GM18951 (cell line): ENCODE results near the gene ANKLE2.

ENCODE experiments used
- POLR2A ChIP-seq: IDR thresholded peaks from 4 replicates; pipeline ENCODE4 v1.6.1; 2011; ENCODE audit warnings: mild to moderate bottlenecking; ENCODE audit not compliant: insufficient read length, insufficient read depth; ENCODE audit errors: extremely low read depth
- in situ Hi-C: fragments of 300-500 bp; cut with MboI; formaldehyde crosslinking; loops from one replicate; pipeline ENCODE4 v1.12.0; 2022; ENCODE audit warnings: low sequenced_read_pairs, mixed read lengths, inconsistent platforms; ENCODE audit not compliant: unreplicated experiment

The ANKLE2 gene

GRCh38 chr12:132747896-132748295, 13.7 kb downstream of the ANKLE2 start:
- in situ Hi-C loops: no loop called here
- TF ChIP-seq POLR2A: no peak

- TF ChIP-seq POLR2A: no peak
- in situ Hi-C loops: no loop called here
Observed at GRCh38 chr12:132747395-132747794, 14.2 kb downstream of the ANKLE2 start.

- in situ Hi-C loops: no loop called here
- TF ChIP-seq POLR2A: no peak
Observed at GRCh38 chr12:132746613-132747012, 15.0 kb downstream of the ANKLE2 start.

GRCh38 chr12:132743831-132744230, 17.8 kb downstream of the ANKLE2 start:
- no peak for TF ChIP-seq POLR2A
- in situ Hi-C loops: no loop called here

DNA sequence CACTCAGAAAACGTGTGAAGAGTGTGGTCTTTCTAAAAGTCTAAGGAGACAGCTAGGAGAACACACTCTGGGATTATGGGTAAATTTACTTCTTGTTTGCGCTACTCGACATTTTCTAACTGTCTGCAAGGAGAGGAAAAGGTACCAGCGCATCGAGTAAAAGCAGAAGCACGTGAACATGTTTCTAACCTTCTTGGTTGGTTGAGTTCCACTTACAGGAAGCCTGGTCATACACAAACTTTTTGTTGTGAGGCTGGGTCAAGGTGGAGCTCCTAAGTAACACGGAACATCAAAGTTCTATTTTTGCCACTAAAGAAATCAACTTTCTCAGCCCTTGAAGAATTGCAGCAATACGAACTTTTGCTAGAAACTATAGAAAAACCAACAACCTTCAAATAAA, 20.0 kb downstream of the ANKLE2 start:
- no peak for TF ChIP-seq POLR2A
- in situ Hi-C loops: no loop called here

DNA sequence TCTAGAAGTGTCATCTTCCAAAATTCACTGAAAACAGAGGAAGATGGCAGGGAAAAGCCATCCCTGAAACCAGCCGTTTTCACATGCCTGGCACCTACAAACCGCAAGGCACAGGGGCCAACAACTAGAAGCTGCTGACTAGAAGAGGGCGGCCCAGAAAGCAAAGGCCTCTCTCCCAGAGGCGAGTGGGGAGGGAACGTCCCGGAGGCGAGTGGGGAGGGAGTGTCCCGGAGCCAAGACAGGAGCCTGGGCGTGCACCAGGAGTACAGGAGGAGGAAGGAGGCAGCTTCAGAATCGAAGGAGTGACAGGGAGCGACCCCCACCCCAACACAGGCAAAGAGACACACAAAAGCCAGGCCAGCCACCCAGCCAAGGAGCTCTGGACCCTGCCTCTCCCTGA, 21.0 kb downstream of the ANKLE2 start:
- TF ChIP-seq POLR2A: no peak
- in situ Hi-C loops: no loop called here

DNA sequence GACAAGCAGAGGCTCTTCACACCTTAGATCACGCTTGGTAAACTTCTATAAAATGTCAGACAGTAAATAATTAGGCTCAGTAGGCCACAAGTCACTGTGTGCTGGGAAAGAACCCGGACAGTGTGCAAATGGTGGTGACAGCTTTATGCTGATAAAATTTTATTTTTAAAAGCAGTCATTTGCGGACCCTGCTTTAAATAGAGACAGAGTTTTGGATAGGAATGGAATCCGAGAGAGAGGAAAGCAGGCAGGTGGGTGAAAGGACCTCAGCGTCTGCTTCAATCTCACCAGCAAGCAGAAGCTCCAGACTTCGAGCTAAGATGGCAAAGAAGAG, 21.4 kb downstream of the ANKLE2 start:
- in situ Hi-C loops: no loop called here
- TF ChIP-seq POLR2A: no peak

DNA sequence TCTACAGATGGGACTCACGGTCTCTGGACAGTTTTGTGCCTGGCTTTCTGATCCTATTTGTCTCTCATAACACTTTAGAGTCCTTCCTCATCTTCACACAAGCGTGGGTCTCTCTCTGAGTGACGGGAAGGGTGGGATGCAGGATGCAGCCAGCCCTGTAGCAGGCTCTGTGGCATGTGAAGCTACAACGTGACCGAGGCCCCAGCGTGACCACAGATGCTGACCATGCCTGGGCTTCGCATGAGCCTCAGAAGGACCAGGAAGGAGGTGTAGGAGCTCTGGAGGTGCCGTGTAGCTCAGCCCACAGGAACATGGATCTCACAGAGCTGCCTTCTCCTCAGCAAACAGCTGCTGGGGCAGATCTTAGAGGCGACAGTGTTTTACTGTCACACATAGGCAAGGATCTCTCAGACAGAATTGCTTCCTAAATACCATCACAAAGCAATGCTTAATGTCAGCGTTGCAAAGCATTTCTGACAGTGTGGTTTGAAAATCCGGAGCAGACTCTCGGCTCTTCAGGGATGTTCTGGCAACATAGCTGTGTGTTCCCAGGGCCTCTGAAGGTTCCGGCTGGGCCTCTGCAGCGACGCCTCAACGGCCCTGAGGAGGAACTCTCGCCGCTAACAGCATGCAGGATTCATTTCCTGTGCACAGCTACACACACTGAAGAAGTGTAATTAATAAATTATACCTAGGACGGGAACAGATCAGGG, 21.9 kb downstream of the ANKLE2 start:
- no peak for TF ChIP-seq POLR2A
- in situ Hi-C loops: no loop called here

- in situ Hi-C loops: no loop called here
- TF ChIP-seq POLR2A: no peak
Observed at GRCh38 chr12:132736913-132737312, 24.7 kb downstream of the ANKLE2 start.

DNA sequence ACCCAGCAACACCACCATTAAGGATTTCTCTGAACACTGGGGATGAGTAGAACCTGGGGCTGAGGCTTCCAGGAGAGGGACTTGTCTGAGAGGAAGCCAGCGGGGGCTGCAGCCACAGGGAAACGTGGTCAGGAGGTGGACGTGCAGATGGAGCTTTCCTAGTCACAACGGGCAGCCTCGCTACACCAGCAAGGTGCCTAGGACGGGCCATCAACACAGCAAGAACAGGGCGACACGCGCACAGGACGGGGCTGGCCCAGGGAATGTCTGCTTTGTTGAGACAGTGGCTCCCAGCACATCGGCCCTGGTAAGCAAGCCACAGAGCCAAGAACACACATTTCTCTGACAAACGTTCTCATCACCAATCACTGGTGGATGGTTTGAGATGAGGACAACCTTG, 25.3 kb downstream of the ANKLE2 start:
- TF ChIP-seq POLR2A: peak; percentile 16
- in situ Hi-C loops: no loop called here

- in situ Hi-C loops: no loop called here
Observed at GRCh38 chr12:132735496-132735895, 26.1 kb downstream of the ANKLE2 start.

GRCh38 chr12:132734206-132734605, 27.4 kb downstream of the ANKLE2 start:
- in situ Hi-C loops: no loop called here

More at GRCh38 chr12:132735496-132735895, 26.1 kb downstream of the ANKLE2 start:
- no peak for TF ChIP-seq POLR2A

GRCh38 chr12:132731574-132731973, 30.1 kb downstream of the ANKLE2 start:
- in situ Hi-C loops: no loop called here
- TF ChIP-seq POLR2A: no peak

More at GRCh38 chr12:132734206-132734605, 27.4 kb downstream of the ANKLE2 start:
- no peak for TF ChIP-seq POLR2A

- no peak for TF ChIP-seq POLR2A
- in situ Hi-C loops: no loop called here
Observed at GRCh38 chr12:132730353-132730752, 31.3 kb downstream of the ANKLE2 start.
